Astrocyte of the spinal cord (primary cell): ENCODE results near the gene EIF3F.
A peak's percentile ranks its signal among the peaks of the same experiment; 100 is the strongest.

Experiments used
- DNase-seq: peaks from one replicate; pipeline ENCODE4 v3.0.0; 2011; ENCODE audit warnings: low read depth, low spot score
- H3K4me3 ChIP-seq: 2 replicates; pipeline ENCODE4 v1.5.1; 2011; ENCODE audit warnings: low read depth, mild to moderate bottlenecking, low read length, moderate library complexity
- in situ Hi-C: cut with HindIII; loops from 2 replicates; pipeline ENCODE4 v1.10.0; 2017; ENCODE audit warnings: low sequenced_read_pairs
- TF ChIP-seq, protein P1 (sequence below): IDR thresholded peaks from 2 replicates; pipeline ENCODE4 v1.5.1; 2012; ENCODE audit warnings: low read depth, mild to moderate bottlenecking, low read length, inconsistent platforms

The EIF3F gene, protein sequence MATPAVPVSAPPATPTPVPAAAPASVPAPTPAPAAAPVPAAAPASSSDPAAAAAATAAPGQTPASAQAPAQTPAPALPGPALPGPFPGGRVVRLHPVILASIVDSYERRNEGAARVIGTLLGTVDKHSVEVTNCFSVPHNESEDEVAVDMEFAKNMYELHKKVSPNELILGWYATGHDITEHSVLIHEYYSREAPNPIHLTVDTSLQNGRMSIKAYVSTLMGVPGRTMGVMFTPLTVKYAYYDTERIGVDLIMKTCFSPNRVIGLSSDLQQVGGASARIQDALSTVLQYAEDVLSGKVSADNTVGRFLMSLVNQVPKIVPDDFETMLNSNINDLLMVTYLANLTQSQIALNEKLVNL

DNA sequence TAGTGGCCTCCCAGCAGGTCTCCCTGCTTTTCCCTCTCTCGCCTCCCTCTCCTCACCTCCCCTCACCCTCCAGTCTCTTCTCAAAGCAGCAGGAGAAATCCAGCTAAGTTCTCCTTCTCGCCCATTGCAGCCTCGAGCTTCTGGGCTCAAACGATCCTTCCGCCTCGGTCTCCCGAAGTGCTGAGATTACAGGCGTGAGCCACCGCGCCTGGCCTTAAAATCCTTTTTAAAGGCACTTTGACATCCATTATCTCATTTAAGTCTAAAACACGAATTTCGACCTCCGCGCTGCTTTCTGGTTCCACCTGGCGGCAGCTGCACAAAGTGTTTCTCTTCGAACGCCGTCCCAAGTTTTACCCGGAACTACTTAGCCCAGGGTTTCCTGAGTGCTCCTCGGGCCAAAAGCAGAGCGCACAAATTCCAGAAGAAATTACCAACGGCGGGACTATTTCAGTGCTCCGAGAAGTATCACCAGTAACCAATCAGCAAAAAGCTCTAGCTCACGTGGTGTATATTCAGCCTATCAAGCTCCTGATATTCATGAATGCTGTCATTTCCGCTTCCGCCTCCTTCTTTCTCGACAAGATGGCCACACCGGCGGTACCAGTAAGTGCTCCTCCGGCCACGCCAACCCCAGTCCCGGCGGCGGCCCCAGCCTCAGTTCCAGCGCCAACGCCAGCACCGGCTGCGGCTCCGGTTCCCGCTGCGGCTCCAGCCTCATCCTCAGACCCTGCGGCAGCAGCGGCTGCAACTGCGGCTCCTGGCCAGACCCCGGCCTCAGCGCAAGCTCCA, at the start of gene EIF3F:
EIF3F (plus strand) TSS at position 570 of the 792 bp plus-strand sequence; CDS start at position 586, 16 bp downstream.
- DNase-seq, result peak; percentile 100
- in situ Hi-C loops, result no loop called here
- TF ChIP-seq, protein P1, sequence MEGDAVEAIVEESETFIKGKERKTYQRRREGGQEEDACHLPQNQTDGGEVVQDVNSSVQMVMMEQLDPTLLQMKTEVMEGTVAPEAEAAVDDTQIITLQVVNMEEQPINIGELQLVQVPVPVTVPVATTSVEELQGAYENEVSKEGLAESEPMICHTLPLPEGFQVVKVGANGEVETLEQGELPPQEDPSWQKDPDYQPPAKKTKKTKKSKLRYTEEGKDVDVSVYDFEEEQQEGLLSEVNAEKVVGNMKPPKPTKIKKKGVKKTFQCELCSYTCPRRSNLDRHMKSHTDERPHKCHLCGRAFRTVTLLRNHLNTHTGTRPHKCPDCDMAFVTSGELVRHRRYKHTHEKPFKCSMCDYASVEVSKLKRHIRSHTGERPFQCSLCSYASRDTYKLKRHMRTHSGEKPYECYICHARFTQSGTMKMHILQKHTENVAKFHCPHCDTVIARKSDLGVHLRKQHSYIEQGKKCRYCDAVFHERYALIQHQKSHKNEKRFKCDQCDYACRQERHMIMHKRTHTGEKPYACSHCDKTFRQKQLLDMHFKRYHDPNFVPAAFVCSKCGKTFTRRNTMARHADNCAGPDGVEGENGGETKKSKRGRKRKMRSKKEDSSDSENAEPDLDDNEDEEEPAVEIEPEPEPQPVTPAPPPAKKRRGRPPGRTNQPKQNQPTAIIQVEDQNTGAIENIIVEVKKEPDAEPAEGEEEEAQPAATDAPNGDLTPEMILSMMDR, result peak; percentile 78
- peak within 1 kb of the TSS; percentile 87 for H3K4me3 ChIP-seq

DNA sequence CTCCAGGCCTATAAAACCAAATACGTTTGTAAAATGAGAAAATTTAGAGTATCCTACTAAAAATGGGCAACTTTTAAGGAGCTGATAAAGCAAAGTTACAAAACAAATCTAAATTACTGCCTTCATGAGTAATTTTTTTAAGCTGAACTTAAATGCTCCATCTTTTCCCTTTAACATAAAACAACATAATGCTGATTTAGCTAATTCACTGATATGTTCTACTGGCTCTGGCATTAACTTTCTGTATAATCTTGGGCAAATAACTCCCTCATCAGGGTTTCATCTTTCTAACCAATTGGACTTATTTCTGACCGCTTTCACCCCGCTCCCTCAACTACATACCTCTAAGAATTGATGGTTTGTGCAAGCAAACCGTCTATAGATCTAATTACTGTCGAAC, 46.0 kb upstream of the EIF3F start:
- TF ChIP-seq, protein P1, result no peak
- in situ Hi-C loops, result no loop called here
- no peak for DNase-seq
- no peak overlapping the region for H3K4me3 ChIP-seq

DNA sequence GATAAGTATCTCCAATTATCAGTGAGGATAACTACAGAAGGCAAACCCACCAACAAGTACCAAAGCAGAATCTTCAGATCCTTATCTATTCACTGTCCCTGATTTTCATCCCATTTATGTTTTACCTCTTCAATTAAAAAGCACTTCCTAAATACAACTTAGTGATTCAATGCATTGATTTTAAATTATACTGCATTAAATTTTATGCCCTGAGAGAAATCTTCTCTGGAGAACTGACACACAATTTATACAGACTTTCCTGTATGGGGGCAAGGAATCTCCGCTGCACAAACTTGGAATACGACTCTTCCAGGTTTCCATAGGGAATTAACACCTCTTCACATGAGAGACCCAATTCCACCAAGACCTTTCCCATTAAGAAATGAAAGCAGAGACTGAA, 45.5 kb upstream of the EIF3F start, which contains the start of gene OR10A3:
OR10A3 (minus strand) TSS at position 101 of the 400 bp plus-strand sequence. CDS start 2,188 bp downstream, outside the sequence.
- in situ Hi-C loops, result no loop called here
- TF ChIP-seq, protein P1, result no peak
- DNase-seq, result no peak
- H3K4me3 ChIP-seq, result no peak within 1 kb of the TSS

DNA sequence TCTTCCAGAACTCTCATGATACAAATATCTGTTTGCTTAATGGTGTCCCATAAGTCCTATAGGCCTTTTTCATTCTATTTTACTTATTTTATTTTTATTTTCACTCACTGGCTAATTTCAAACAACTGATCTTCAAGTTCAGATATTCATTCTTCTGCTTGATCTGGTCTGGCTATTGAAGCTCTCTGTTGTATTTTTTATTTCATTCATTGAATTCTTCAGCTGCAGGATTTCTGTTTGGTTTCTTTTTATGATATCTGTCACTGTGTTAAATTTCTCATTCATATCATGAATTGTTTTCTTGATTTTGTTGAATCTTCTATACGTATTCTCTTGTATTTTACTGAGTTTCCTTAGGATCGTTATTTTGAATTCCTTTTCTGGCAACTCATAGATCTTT, 43.0 kb upstream of the EIF3F start:
- no peak overlapping the region for H3K4me3 ChIP-seq
- TF ChIP-seq, protein P1, result no peak
- no peak for DNase-seq
- in situ Hi-C loops, result no loop called here

DNA sequence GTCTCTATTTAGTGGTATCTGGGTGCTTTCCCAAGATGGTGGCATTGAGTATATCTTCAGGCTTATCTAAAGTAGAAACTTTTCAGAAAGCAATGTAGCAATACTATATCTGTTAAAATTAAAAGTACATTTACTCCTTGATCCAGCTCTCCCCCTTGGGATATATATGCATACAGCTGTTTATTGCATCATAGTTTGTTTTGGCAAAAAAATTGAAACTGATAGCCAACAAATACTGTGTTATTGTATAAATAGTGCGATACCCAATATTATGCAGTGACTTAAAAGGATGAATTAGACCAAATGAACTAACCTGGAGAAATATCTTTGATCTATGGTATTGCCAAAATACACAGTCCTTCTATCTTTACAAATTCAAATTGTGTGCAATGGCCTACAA, 37.2 kb upstream of the EIF3F start:
- no peak overlapping the region for H3K4me3 ChIP-seq
- in situ Hi-C loops, result no loop called here
- no peak for DNase-seq
- TF ChIP-seq, protein P1, result no peak

DNA sequence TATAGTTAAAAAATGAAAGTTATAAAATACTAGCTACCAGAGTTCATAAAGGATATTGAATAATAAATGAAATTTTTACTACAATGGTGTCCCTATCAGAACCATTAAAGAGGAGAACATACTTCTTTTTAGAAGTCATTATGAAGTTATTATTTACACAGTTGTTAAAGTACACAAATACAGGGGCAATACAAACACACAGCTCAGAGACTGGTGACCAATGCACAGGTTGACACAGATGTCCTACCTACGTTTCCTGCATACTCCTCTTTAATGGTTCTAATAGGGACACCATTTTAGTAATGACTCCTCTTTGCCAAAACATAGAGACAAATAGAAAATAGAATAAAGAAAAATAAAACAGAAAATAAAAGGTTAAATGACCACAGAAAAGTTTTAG, 31.9 kb upstream of the EIF3F start:
- in situ Hi-C loops, result no loop called here
- H3K4me3 ChIP-seq, result no peak overlapping the region
- TF ChIP-seq, protein P1, result no peak
- no peak for DNase-seq
